ENCODE measurements around the gene GRIN2A.

- TF ChIP-seq EZH2 (IDR thresholded peaks at IDR 0.05; ENCODE audit: insufficient read depth, poor library complexity, severe bottlenecking) (no peak), EZH2phosphoT487 (IDR thresholded peaks at IDR 0.05; ENCODE audit: insufficient read depth, low read depth) (no peak)
Observed at GRCh38 chr16:9898124-9898523, 284.1 kb downstream of the GRIN2A start.

All from GM23248 (cell line).